ENCODE data around the gene MTTP.

MTTP gene

DNA sequence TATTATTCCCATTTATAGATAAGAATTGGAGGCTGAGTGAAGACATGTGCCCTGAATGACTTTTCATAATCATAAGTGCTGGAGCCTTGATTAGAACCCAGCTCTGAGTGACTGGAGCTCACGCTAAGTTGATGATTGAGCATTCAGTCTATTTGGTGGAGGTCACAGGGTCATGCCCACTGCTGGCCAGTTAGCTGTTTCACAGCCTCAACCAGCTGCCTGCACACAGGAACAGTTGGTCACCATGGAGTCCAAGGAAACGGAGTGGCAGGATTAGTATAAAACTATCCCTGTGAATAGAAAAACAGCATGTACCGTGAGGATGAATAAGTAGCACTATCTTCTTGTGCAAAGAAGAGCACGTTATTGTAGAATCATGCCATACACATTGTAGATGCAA, 84.0 kb downstream of the MTTP start:
- DNase-seq (ENCODE audit: low read depth in 2 of 2) = no peak
- no peak overlapping the region for H3K4me3 ChIP-seq (replicated peaks in 1 of 2; ENCODE audit: low read depth in 2 of 2, low read length in 2 of 2)
- TF ChIP-seq, protein P1, sequence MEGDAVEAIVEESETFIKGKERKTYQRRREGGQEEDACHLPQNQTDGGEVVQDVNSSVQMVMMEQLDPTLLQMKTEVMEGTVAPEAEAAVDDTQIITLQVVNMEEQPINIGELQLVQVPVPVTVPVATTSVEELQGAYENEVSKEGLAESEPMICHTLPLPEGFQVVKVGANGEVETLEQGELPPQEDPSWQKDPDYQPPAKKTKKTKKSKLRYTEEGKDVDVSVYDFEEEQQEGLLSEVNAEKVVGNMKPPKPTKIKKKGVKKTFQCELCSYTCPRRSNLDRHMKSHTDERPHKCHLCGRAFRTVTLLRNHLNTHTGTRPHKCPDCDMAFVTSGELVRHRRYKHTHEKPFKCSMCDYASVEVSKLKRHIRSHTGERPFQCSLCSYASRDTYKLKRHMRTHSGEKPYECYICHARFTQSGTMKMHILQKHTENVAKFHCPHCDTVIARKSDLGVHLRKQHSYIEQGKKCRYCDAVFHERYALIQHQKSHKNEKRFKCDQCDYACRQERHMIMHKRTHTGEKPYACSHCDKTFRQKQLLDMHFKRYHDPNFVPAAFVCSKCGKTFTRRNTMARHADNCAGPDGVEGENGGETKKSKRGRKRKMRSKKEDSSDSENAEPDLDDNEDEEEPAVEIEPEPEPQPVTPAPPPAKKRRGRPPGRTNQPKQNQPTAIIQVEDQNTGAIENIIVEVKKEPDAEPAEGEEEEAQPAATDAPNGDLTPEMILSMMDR (IDR thresholded peaks at IDR 0.05; ENCODE audit: low read depth, low read length) = no peak

DNA sequence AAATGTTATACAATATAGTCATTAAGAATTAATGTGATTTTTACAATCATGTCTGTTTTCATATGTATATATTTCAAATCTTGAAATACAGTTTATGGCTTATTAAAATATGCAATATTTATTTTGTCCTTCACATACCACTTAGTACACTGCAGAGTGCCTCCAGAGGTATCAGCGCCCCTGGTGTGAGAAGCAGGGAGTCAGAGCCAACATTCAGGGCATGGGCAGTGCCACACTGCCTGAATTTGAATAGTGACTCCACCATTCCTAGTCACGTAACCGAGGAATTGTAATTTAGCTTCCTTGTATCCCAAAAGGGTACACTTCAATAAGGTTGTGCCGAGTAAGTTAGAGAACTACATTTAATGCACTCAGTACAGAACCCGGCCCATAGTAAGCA, 87.3 kb downstream of the MTTP start:
- TF ChIP-seq, protein P1 (IDR thresholded peaks at IDR 0.05; ENCODE audit: low read depth, low read length) = no peak
- no peak overlapping the region for H3K4me3 ChIP-seq (replicated peaks in 1 of 2; ENCODE audit: low read depth in 2 of 2, low read length in 2 of 2)
- DNase-seq (ENCODE audit: low read depth in 2 of 2) = no peak

DNA sequence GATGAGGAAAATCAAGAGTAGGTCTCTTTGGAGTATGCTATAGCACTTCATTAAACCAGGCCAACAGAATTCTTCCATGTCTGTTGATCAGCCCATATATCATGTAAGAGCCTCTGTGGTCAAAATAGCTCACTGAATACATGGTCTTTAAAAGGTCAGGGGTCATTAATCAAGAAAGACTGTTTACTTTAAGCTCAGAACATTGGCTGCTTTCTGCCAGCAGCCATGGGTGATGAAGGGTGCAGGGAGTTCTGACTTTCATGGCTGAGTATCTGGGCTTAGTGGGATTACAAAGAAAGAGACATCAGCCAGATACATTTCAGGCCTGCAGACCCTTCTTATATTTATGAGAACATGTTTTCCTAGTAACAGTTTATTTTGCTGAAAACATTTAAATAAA, 90.1 kb downstream of the MTTP start:
- H3K4me3 ChIP-seq (replicated peaks in 1 of 2; ENCODE audit: low read depth in 2 of 2, low read length in 2 of 2) = no peak overlapping the region
- DNase-seq (ENCODE audit: low read depth in 2 of 2) = no peak
- TF ChIP-seq, protein P1 (IDR thresholded peaks at IDR 0.05; ENCODE audit: low read depth, low read length) = no peak

DNA sequence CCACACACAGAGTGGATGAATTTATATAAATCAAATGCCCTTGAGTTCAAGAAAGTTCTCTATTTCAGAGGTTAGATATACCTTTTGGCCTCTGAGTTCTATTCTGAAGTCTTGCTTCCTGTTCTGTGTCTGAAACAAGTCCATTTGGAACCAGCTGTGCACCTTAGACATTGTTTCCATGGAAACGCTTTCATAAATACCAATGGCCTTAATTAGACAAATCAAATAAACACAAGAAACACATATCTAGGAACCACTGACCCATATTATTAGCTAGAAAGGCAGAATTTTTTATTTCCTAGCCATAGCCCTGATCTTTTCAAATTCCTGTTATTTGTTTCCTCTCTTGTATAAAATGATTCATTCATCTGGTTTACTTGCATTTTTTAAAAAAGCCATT, 91.4 kb downstream of the MTTP start:
- TF ChIP-seq, protein P1 (IDR thresholded peaks at IDR 0.05; ENCODE audit: low read depth, low read length) = no peak
- DNase-seq (ENCODE audit: low read depth in 2 of 2) = no peak
- H3K4me3 ChIP-seq (replicated peaks in 1 of 2; ENCODE audit: low read depth in 2 of 2, low read length in 2 of 2) = no peak overlapping the region

DNA sequence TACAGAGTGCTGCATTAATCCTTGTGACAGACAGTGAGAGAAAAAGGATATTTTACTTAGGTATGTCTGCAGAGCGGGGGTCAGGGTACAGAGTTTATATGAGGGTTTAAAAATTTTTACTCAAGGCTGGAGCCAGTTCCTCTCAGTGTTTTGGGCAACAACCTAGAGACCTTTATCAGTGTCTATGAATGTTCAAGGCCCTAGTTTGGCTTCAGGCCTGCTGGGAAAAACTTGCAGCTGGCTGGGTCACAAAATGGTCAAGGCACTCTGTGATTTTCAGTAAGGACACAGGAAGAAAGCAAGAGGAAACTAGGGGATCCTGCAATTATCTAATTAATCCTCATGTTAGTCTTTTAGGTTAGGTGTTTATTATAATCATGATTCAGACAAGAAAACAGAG, 93.8 kb downstream of the MTTP start:
- DNase-seq (ENCODE audit: low read depth in 2 of 2) = no peak
- H3K4me3 ChIP-seq (replicated peaks in 1 of 2; ENCODE audit: low read depth in 2 of 2, low read length in 2 of 2) = no peak overlapping the region
- TF ChIP-seq, protein P1 (IDR thresholded peaks at IDR 0.05; ENCODE audit: low read depth, low read length) = no peak

DNA sequence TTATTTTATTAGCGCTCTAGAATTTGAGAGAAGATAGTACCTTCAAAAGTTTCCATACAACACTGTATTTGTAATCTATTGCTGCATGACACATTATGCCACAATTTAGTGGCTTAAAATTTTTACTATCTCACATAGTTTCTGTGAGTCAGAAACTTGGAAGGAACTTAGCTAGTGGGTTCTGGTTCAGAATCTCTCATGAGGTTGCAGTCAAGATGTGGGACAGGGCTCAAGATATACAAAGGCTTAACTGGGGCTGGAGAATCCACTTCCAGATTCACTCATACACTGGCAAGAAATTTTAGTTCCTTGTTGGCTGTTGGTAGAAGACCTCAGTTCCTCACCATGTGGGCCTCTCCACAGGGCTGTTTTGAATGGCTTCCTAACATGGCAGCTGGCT, 94.5 kb downstream of the MTTP start:
- DNase-seq (ENCODE audit: low read depth in 2 of 2) = no peak
- H3K4me3 ChIP-seq (replicated peaks in 1 of 2; ENCODE audit: low read depth in 2 of 2, low read length in 2 of 2) = no peak overlapping the region
- TF ChIP-seq, protein P1 (IDR thresholded peaks at IDR 0.05; ENCODE audit: low read depth, low read length) = no peak

DNA sequence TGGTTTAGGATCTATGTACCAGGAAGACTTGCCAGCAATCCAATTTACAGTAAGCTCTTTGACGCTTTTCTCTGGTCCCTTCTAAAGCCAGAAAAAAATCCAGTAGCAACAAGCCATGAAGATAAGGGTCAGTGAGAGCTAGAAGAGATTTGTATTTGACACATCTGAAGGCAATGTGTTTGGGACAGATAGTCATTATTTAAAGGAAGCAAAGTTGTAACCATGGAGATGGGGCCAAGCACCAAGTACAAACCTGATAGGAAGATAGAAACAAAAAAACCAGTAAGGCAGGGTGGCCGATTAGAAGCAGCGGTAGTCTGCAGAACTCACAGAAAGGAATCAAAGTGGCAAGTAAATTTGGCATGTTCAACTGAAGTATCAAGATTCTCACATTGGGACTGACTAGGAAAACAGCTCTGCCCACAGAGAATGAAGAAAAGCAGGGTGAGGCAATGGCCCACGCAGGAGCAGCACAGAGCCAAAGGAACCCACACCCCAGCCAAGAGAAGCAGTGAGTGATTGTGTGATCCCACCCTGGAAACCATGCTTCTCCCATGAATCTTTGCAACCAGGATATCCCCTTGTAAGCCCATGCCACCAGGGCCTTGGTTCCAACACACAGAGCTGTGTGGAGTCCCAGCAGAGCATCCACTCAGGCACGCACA, 95.9 kb downstream of the MTTP start:
- DNase-seq (ENCODE audit: low read depth in 2 of 2) = no peak
- no peak overlapping the region for H3K4me3 ChIP-seq (replicated peaks in 1 of 2; ENCODE audit: low read depth in 2 of 2, low read length in 2 of 2)
- TF ChIP-seq, protein P1 (IDR thresholded peaks at IDR 0.05; ENCODE audit: low read depth, low read length) = no peak
